ENCODE measurements around the gene CFAP97D2. TPM values are rescaled to one million over a fixed set of nuclear protein-coding genes. Genes with fewer than 3 reads are reported as not detected.

Gene CFAP97D2
- total and polyA plus RNA-seq, 2 donors (not counting 3 experiments of a cell fraction or from before 2014, with no cell fraction given), result not detected

DNA sequence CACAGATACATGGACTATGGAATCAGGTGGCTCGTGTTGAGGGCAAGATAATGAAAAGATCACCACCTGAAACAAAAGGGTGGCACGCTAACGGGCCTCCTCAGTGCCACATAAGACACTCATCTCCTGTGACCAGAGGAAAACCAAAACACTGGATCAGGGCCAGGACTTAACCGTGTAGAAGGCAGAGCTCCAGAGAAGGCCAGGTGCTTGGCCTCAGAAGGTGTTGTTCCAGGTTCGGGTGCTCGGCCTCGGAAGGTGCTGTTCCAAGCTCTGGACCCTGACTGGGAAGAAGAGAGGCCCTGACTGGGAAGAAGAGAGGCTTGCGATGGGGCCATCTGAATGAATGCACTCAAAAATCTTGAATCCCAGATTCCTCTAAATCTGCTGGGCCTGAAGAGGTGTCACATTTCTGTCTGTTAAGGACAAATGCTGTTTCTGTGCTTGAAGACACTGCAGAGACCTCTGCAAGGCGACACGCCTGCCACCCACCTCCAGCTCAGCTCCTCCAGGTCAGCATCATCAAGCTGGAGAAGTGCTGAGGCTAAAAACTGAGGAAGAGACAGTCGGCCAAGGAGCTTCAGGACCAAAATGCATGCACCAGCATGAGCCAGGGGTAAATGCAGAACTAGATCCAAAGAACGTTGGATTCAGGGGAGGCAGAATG lies 44.0 kb upstream of the CFAP97D2 start:
- Histone ChIP-seq H3K27me3 (ENCODE audit: control insufficient read depth in 2 of 2, insufficient read depth in 2 of 2, low read length in 2 of 2) (no peaks in the 10 kb centered on the region), H2AFZ (ENCODE audit: low read depth, low read length) (no peak overlapping the region), H3K4me1 (ENCODE audit: control insufficient read depth, extremely low read depth, insufficient read depth, low read length) (peaks cover 16% of the 10 kb centered on the region), H4K20me1 (replicated peaks; ENCODE audit: control insufficient read depth, extremely low read depth, insufficient read depth, low read length) (no peaks in the 10 kb centered on the region), H3K9ac (replicated peaks; ENCODE audit: extremely low read depth, insufficient read depth, low read length) (no peak overlapping the region), H3K9me1 (replicated peaks; ENCODE audit: control insufficient read depth, extremely low read depth, insufficient read depth, low read length) (no peaks in the 10 kb centered on the region), H3K4me2 (ENCODE audit: insufficient read depth, low read length) (no peak overlapping the region), H3K79me2 (ENCODE audit: control insufficient read depth, insufficient read depth, low read length) (peaks cover 22% of the 10 kb centered on the region), H3K9me3 (replicated peaks; ENCODE audit: control insufficient read depth, insufficient read depth, low read length) (no peaks in the 10 kb centered on the region), H3K27ac (ENCODE audit: insufficient read depth, low read depth, low read length) (no peak overlapping the region), H3K36me3 (ENCODE audit: control insufficient read depth in 2 of 2, extremely low read depth in 1 of 2, insufficient read depth in 2 of 2, low read length in 2 of 2) (no peaks in the 10 kb centered on the region), H3K4me3 (replicated peaks in 1 of 3; ENCODE audit: insufficient read depth in 1 of 3, low read depth in 1 of 3, low read length in 3 of 3) (no peak overlapping the region)
- DNase-seq (ENCODE audit: low read depth, low spot score), result no peak
- TF ChIP-seq POLR2AphosphoS5 (IDR thresholded peaks at IDR 0.05; ENCODE audit: insufficient read depth, low read depth, low read length), result no peak
- no peak for TF ChIP-seq EZH2 (IDR thresholded peaks at IDR 0.05; ENCODE audit: borderline replicate concordance, low read depth, low read length, severe bottlenecking)
- TF ChIP-seq JUN (IDR thresholded peaks at IDR 0.05; ENCODE audit: borderline replicate concordance, insufficient read depth, insufficient read length, low read depth), result no peak
- no peak for TF ChIP-seq GATA2 (IDR thresholded peaks at IDR 0.05; ENCODE audit: insufficient read depth, insufficient read length, low read depth, low read length)
- no peak for TF ChIP-seq CTCF (IDR thresholded peaks at IDR 0.05; ENCODE audit: extremely low read depth in 1 of 2, insufficient read depth in 1 of 2, low read depth in 1 of 2, low read length in 2 of 2)
- TF ChIP-seq FOS (IDR thresholded peaks at IDR 0.05; ENCODE audit: borderline replicate concordance, insufficient read depth, low read length), result no peak
- TF ChIP-seq POLR2A (IDR thresholded peaks at IDR 0.05; ENCODE audit: low read depth, low read length), result no peak
- TF ChIP-seq MYC (IDR thresholded peaks at IDR 0.05; ENCODE audit: low read depth, low read length), result no peak
- TF ChIP-seq MAX (IDR thresholded peaks at IDR 0.05; ENCODE audit: insufficient read depth, insufficient read length), result no peak
- intact Hi-C loops (cut with micrococcal nuclease) (no loop called here), dilution Hi-C loops (cut with MboI; ENCODE audit: extremely low pct_ligation_motif_present, low sequenced_read_pairs) (no loop called here)
- ChIA-PET POLR2A (no interaction called here), CTCF (interaction anchor here (1.1 kb wide), 1 partner anchor 10 kb away, joined by 4 read pairs; no protein-coding TSS in a partner anchor)
- BruUV-seq (replicated peaks), result no TSS peak
- FAIRE-seq, result no peak

Data from endothelial cell of umbilical vein (primary cell).